Ovary (tissue), 3 donors: ENCODE results near the gene TMEM232.

Experiments
- EP300 ChIP-seq: sonication (generic); formaldehyde crosslinking; IDR thresholded peaks from one replicate; pipeline ENCODE4 v1.6.1; 2017; ENCODE audit warnings: antibody characterized with exemption
- POLR2A ChIP-seq: fragments of 450-650 bp; IDR thresholded peaks from one replicate; pipeline ENCODE4 v1.6.1; 2017; ENCODE audit warnings: antibody characterized with exemption, mild to moderate bottlenecking, moderate library complexity
- TF ChIP-seq, protein P1 (sequence below), 3 donors: fragments of 450-650 bp in 2 of 3; fragments of 200-600 bp in 1 of 3; IDR thresholded peaks; one replicate each; pipeline versions ENCODE4 v1.5.1 to v1.8.0; 2016 to 2022; ENCODE audit warnings: antibody characterized with exemption in 3 of 3, mild to moderate bottlenecking in 1 of 3
- donor health status: DM: no; HTN: no; CAD: no.

DNA sequence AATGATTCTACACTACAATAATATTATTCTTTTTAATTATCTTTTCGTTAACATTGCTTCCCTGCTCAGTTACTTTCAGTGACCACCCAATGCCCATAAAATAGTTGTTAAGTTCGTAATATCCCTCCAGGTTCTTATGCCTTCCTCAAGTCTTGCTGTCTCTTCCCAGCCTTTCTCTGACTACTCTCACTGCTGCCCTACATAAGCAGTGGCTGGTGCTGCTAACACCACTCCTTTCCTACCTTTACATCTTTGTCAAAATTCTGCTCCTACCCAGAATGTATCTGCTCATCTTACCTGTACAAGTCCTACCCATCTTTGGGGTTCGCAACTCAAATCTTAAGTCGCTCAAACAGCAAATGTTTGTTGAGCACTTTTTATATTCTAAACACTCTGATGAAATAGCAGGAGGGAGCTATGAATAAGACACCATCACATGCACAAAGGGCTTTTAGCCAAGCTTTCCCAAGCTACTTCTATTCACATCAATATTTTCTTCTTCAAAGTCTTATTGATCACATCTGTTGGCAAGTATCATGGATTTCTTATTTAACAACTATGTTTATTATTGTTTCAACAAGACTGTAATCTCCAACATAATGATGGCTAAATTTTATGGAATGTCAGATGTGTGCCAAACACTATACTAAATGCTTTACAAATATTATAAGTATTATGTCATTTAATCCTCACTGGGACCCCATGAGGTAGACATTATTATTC lies 41.8 kb upstream of the TMEM232 start:
- TF ChIP-seq, protein P1, sequence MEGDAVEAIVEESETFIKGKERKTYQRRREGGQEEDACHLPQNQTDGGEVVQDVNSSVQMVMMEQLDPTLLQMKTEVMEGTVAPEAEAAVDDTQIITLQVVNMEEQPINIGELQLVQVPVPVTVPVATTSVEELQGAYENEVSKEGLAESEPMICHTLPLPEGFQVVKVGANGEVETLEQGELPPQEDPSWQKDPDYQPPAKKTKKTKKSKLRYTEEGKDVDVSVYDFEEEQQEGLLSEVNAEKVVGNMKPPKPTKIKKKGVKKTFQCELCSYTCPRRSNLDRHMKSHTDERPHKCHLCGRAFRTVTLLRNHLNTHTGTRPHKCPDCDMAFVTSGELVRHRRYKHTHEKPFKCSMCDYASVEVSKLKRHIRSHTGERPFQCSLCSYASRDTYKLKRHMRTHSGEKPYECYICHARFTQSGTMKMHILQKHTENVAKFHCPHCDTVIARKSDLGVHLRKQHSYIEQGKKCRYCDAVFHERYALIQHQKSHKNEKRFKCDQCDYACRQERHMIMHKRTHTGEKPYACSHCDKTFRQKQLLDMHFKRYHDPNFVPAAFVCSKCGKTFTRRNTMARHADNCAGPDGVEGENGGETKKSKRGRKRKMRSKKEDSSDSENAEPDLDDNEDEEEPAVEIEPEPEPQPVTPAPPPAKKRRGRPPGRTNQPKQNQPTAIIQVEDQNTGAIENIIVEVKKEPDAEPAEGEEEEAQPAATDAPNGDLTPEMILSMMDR (IDR thresholded peaks at IDR 0.05): no peak
- TF ChIP-seq EP300: no peak
- TF ChIP-seq POLR2A: no peak
